DMS79 (cell line): ENCODE results near the gene TNP2.

Experiments used
- DNase-seq: peaks from one replicate; lab custom pipeline; 2025; lab: John Stamatoyannopoulos, UW

Gene TNP2

GRCh38 chr16:11240636-11241473, 28.3 kb downstream of the TNP2 start:
- no peak for DNase-seq

- no peak for DNase-seq
Measured at GRCh38 chr16:11239644-11240632, 29.2 kb downstream of the TNP2 start.

GRCh38 chr16:11238272-11239202, 30.6 kb downstream of the TNP2 start:
- no peak for DNase-seq

- DNase-seq, result no peak
Measured at GRCh38 chr16:11236461-11237254, 32.5 kb downstream of the TNP2 start.

GRCh38 chr16:11235703-11235991, 33.5 kb downstream of the TNP2 start:
- DNase-seq, result no peak

GRCh38 chr16:11234884-11235702, 34.0 kb downstream of the TNP2 start:
- DNase-seq, result no peak

- no peak for DNase-seq
Measured at GRCh38 chr16:11233727-11234376, 35.3 kb downstream of the TNP2 start.

- no peak for DNase-seq
Measured at GRCh38 chr16:11232852-11233726, 36.0 kb downstream of the TNP2 start.

GRCh38 chr16:11232302-11232851, 36.7 kb downstream of the TNP2 start:
- DNase-seq, result no peak

GRCh38 chr16:11231367-11231970, 37.7 kb downstream of the TNP2 start:
- no peak for DNase-seq

GRCh38 chr16:11229906-11230305, 39.2 kb downstream of the TNP2 start:
- no peak for DNase-seq

- DNase-seq, result no peak
Measured at GRCh38 chr16:11229432-11229831, 39.7 kb downstream of the TNP2 start.

GRCh38 chr16:11225677-11226549, 43.2 kb downstream of the TNP2 start:
- DNase-seq, result no peak

- DNase-seq, result no peak
Measured at GRCh38 chr16:11224894-11225676, 44.0 kb downstream of the TNP2 start.

- DNase-seq, result no peak
Measured at GRCh38 chr16:11224096-11224893, 44.8 kb downstream of the TNP2 start.
